ENCODE data around the gene WDR86.

Gene WDR86

GRCh38 chr7:151409667-151410404 is at the start of gene WDR86:
Gene WDR86, minus strand, starts transcription at chr7:151410038. Its CDS starts 449 bp downstream, at chr7:151409589.
- no peak for DNase-seq

GRCh38 chr7:151457534-151457933 is 47.7 kb upstream of the WDR86 start:
- no peak for DNase-seq

GRCh38 chr7:151456782-151457181 is 46.9 kb upstream of the WDR86 start:
- no peak for DNase-seq

GRCh38 chr7:151456276-151456675 is 46.4 kb upstream of the WDR86 start:
- no peak for DNase-seq

- no peak for DNase-seq
Observed at GRCh38 chr7:151455690-151456089, 45.9 kb upstream of the WDR86 start.

GRCh38 chr7:151454932-151455530 is 45.2 kb upstream of the WDR86 start:
- DNase-seq, result no peak

- DNase-seq, result no peak
Observed at GRCh38 chr7:151454305-151454704, 44.5 kb upstream of the WDR86 start.

- DNase-seq, result no peak
Observed at GRCh38 chr7:151453326-151453791, 43.5 kb upstream of the WDR86 start.

GRCh38 chr7:151452680-151453325 is 43.0 kb upstream of the WDR86 start:
- no peak for DNase-seq

GRCh38 chr7:151451626-151452571 is 42.1 kb upstream of the WDR86 start:
- DNase-seq, result no peak

- DNase-seq, result no peak
Observed at GRCh38 chr7:151451156-151451555, 41.3 kb upstream of the WDR86 start.

GRCh38 chr7:151449990-151450389 is 40.2 kb upstream of the WDR86 start:
- DNase-seq, result no peak

- peak in 1 of 2 experiments; percentile 15 for DNase-seq
Observed at GRCh38 chr7:151448261-151449252, 38.7 kb upstream of the WDR86 start.

- no peak for DNase-seq
Observed at GRCh38 chr7:151447901-151448260, 38.0 kb upstream of the WDR86 start.

GRCh38 chr7:151447312-151447711 is 37.5 kb upstream of the WDR86 start:
- no peak for DNase-seq

- no peak for DNase-seq
Observed at GRCh38 chr7:151446412-151446811, 36.6 kb upstream of the WDR86 start.

GRCh38 chr7:151444632-151445031 is 34.8 kb upstream of the WDR86 start:
- no peak for DNase-seq

GRCh38 chr7:151442776-151443496 is 33.1 kb upstream of the WDR86 start:
- no peak for DNase-seq

- DNase-seq, result no peak
Observed at GRCh38 chr7:151440799-151441445, 31.1 kb upstream of the WDR86 start.
